Vagina (tissue), 2 donors: Measurements from ENCODE around the gene STARD3NL. TPM values are rescaled to one million over a fixed set of nuclear protein-coding genes. Genes with fewer than 3 reads are reported as not detected.

Experiments
- DNase-seq, 2 donors: peaks; one replicate each; pipeline ENCODE4 v3.0.0-alpha.2; 2017; ENCODE audit errors: extremely low spot score in 2 of 2
- H3K27ac ChIP-seq: fragments of 200-600 bp; sonication (generic); one replicate; pipeline ENCODE4 v1.5.1; 2019
- H3K27me3 ChIP-seq: fragments of 200-600 bp; sonication (generic); one replicate; pipeline ENCODE4 v1.5.1; 2019
- H3K36me3 ChIP-seq, 2 donors: fragments of 200-600 bp; sonication (generic); one replicate each; pipeline ENCODE4 v1.5.1; 2017 to 2019
- H3K4me1 ChIP-seq: fragments of 200-600 bp; sonication (generic); one replicate; pipeline ENCODE4 v1.5.1; 2019
- H3K4me3 ChIP-seq, 2 donors: fragments of 200-600 bp; sonication (generic); 1 replicate in 1 of 2; 2 replicates in 1 of 2; pipeline ENCODE4 v1.5.1; 2016 to 2019
- H3K9me3 ChIP-seq: fragments of 200-600 bp; sonication (generic); one replicate; pipeline ENCODE4 v1.5.1; 2019
- CTCF ChIP-seq, 3 experiments: fragments of 450-650 bp in 2 of 3; fragments of 200-600 bp in 1 of 3; sonication (generic) in 1 of 3; IDR thresholded peaks; one replicate each; pipeline ENCODE4 v1.5.1; 2017 to 2019; ENCODE audit warnings: antibody characterized with exemption in 3 of 3, mild to moderate bottlenecking in 2 of 3, moderate library complexity in 2 of 3
- POLR2A ChIP-seq, 2 donors: fragments of 450-650 bp; IDR thresholded peaks; one replicate each; pipeline ENCODE4 v1.6.1; 2017; ENCODE audit warnings: antibody characterized with exemption in 2 of 2, mild to moderate bottlenecking in 2 of 2, moderate library complexity in 2 of 2
- POLR2AphosphoS5 ChIP-seq, 2 donors: sonication (generic); formaldehyde crosslinking; IDR thresholded peaks; one replicate each; pipeline ENCODE4 v1.9.0; 2017; ENCODE audit warnings: antibody characterized with exemption in 2 of 2, mild to moderate bottlenecking in 2 of 2, low read depth in 1 of 2; ENCODE audit not compliant: insufficient read depth in 1 of 2
- intact Hi-C: fragments of 100-400 bp; cut with DNase I; formaldehyde crosslinking; loops from one replicate; pipeline ENCODE4 v1.15.1; 2023
- total RNA-seq: library from RNA; depleted of rRNA; stranded (reverse); fragments of >200 nt; gene quantifications from one replicate; pipeline ENCODE4 v1.2.3, GENCODE V29; 2016

Gene STARD3NL
- total RNA-seq, 1 donor from 2014 or later: 29.5 TPM

GRCh38 chr7:38198366-38198765, 20.3 kb downstream of the STARD3NL start:
- H3K36me3 ChIP-seq: no peaks in the 10 kb centered on the region
- no peaks in the 10 kb centered on the region for H3K9me3 ChIP-seq
- H3K4me1 ChIP-seq: peaks cover 28% of the 10 kb centered on the region
- no peak overlapping the region for H3K27ac ChIP-seq
- no peak for TF ChIP-seq POLR2A (IDR thresholded peaks at IDR 0.05)
- no peak for TF ChIP-seq CTCF (IDR thresholded peaks at IDR 0.05)
- no peak for TF ChIP-seq POLR2AphosphoS5 (IDR thresholded peaks at IDR 0.05; ENCODE audit: insufficient read depth in 1 of 2, low read depth in 1 of 2)
- intact Hi-C loops: no loop called here
- no peak overlapping the region for H3K4me3 ChIP-seq
- no peak for DNase-seq
- H3K27me3 ChIP-seq: no peaks in the 10 kb centered on the region

GRCh38 chr7:38199154-38199553, 21.1 kb downstream of the STARD3NL start:
- Histone ChIP-seq H3K27ac (no peak overlapping the region), H3K4me3 (no peak overlapping the region), H3K4me1 (peaks cover 28% of the 10 kb centered on the region), H3K9me3 (no peaks in the 10 kb centered on the region), H3K36me3 (no peaks in the 10 kb centered on the region), H3K27me3 (no peaks in the 10 kb centered on the region)
- no peak for TF ChIP-seq CTCF (IDR thresholded peaks at IDR 0.05)
- intact Hi-C loops: no loop called here
- DNase-seq: no peak

- no peaks in the 10 kb centered on the region for H3K36me3 ChIP-seq
- H3K9me3 ChIP-seq: no peaks in the 10 kb centered on the region
- peaks cover 28% of the 10 kb centered on the region for H3K4me1 ChIP-seq
- no peak for DNase-seq
- H3K27ac ChIP-seq: no peak overlapping the region
- H3K27me3 ChIP-seq: no peaks in the 10 kb centered on the region
- H3K4me3 ChIP-seq: no peak overlapping the region
- no peak for TF ChIP-seq POLR2AphosphoS5 (IDR thresholded peaks at IDR 0.05; ENCODE audit: insufficient read depth in 1 of 2, low read depth in 1 of 2)
- TF ChIP-seq CTCF (IDR thresholded peaks at IDR 0.05): no peak
- TF ChIP-seq POLR2A (IDR thresholded peaks at IDR 0.05): no peak
- intact Hi-C loops: no loop called here
Observed at GRCh38 chr7:38199782-38200181, 21.7 kb downstream of the STARD3NL start.

GRCh38 chr7:38206071-38206470, 28.0 kb downstream of the STARD3NL start:
- no peak for DNase-seq
- Histone ChIP-seq H3K4me3 (no peak overlapping the region), H3K9me3 (no peaks in the 10 kb centered on the region), H3K27me3 (no peaks in the 10 kb centered on the region), H3K4me1 (peaks cover under 1% of the 10 kb centered on the region), H3K36me3 (peaks cover 0 to 4% of the 10 kb centered on the region in 2 donors), H3K27ac (no peak overlapping the region)
- TF ChIP-seq POLR2AphosphoS5 (IDR thresholded peaks at IDR 0.05; ENCODE audit: insufficient read depth in 1 of 2, low read depth in 1 of 2): no peak
- no peak for TF ChIP-seq POLR2A (IDR thresholded peaks at IDR 0.05)
- no peak for TF ChIP-seq CTCF (IDR thresholded peaks at IDR 0.05)
- intact Hi-C loops: no loop called here

- intact Hi-C loops: no loop called here
- Histone ChIP-seq H3K27me3 (no peaks in the 10 kb centered on the region), H3K4me3 (no peak overlapping the region), H3K27ac (no peak overlapping the region), H3K36me3 (peaks cover 0 to 4% of the 10 kb centered on the region in 2 donors), H3K4me1 (peaks cover 10% of the 10 kb centered on the region), H3K9me3 (no peaks in the 10 kb centered on the region)
- TF ChIP-seq POLR2AphosphoS5 (IDR thresholded peaks at IDR 0.05; ENCODE audit: insufficient read depth in 1 of 2, low read depth in 1 of 2) (no peak), CTCF (IDR thresholded peaks at IDR 0.05) (no peak), POLR2A (IDR thresholded peaks at IDR 0.05) (no peak)
- no peak for DNase-seq
Observed at GRCh38 chr7:38207843-38208242, 29.8 kb downstream of the STARD3NL start.
